GM12892 (cell line): ENCODE results near the gene DCANP1.

Experiments used
- POLR2A ChIP-seq: IDR thresholded peaks from 2 replicates; pipeline ENCODE4 v1.6.1; 2011; ENCODE audit warnings: low read depth, low read length, control low read depth
- POLR2AphosphoS5 ChIP-seq: IDR thresholded peaks from 2 replicates; pipeline ENCODE4 v1.6.1; 2011; ENCODE audit warnings: low read depth, low read length, control low read depth

DNA sequence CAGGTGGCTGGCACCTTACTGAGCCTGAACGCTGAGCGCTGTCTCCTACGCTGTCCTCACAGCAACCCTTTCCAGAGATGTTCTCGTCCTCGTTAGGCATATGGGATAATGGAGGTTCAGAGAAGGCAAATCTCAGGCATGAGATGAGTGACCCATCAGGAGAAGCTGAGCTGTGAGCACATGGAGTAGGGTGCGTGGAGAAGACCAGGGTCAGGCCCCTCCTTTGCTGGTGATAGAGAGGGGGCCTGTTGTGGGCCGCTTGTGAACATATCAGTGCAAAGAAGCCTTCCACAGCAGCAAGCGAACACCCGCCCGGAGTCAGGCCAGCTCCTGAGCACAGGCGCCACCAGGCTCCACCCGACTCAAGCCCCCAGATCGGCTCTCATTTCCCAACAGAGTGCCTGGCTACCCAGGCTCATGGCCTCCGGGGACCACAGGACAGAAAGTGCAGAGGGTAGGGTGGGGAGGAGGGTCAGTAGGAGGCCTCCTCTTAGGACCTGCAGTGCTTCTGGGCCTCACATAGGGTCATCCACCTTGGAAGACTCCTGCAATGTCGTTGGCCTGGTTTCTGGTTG is 20.0 kb upstream of the DCANP1 start:
- TF ChIP-seq POLR2AphosphoS5 (no peak), POLR2A (no peak)
